Measurements from ENCODE around the gene C10orf88. TPM values are rescaled to one million over a fixed set of nuclear protein-coding genes. Genes with fewer than 3 reads are reported as not detected.

The C10orf88 gene
- total and polyA plus RNA-seq, 9 of the 15 experiments (the other 6 are each of a cell fraction or from before 2014, with no cell fraction given) = 2.5 to 9.6 (median 7.5) TPM

DNA sequence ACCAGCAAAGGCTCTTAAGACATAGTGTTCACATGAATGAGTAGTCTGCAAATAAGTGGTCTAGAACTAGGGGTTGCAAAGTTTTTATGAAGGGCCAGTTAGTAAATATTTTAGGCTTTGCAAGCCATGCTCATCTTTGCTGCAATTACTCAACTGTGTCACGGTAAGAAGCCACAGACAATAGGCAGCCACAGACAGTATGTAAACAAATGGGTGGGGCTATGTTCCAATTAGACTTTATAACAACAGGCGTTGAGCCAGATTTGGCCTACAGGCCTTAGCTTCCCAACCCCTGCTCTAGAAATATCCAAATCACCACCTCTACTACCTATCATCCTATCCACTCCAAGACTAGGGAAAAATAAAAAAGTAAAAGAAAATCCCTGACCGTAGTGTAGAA, 45.3 kb upstream of the C10orf88 start:
- ChIA-PET POLR2A (interaction anchor here (1.3 to 1.9 kb wide), 3 partner anchors 8 to 14 kb away, joined by 3 to 9 read pairs (median 7); partner anchors contain the start of gene ACADSB), CTCF (ENCODE audit: low intra/inter-chr PET ratio) (no interaction called here)
- Histone ChIP-seq H3K79me2 (ENCODE audit: control insufficient read depth, insufficient read depth, low read length) (peaks cover 47% of the 10 kb centered on the region), H3K4me3 (no peak overlapping the region), H4K20me1 (replicated peaks; ENCODE audit: control insufficient read depth, insufficient read depth, low read length) (no peaks in the 10 kb centered on the region), H3K9me3 (replicated peaks; ENCODE audit: control insufficient read depth, insufficient read depth, low read depth, low read length) (no peaks in the 10 kb centered on the region), H3K36me3 (ENCODE audit: control insufficient read depth, insufficient read depth, low read length) (peaks cover 43% of the 10 kb centered on the region), H3K9me1 (ENCODE audit: control insufficient read depth, insufficient read depth, low read length) (no peaks in the 10 kb centered on the region), H3K27me3 (ENCODE audit: control insufficient read depth in 2 of 2, insufficient read depth in 2 of 2, low read length in 2 of 2) (no peaks in the 10 kb centered on the region), H3K27ac (ENCODE audit: extremely low read depth, low read depth, low read length) (no peak overlapping the region), H2AFZ (ENCODE audit: low read depth, low read length) (no peak overlapping the region), H3K4me1 (replicated peaks in 1 of 2; ENCODE audit: control insufficient read depth in 2 of 2, insufficient read depth in 2 of 2, low read length in 2 of 2) (peaks cover 0 to 3% of the 10 kb centered on the region in 2 experiments; a peak in 2 of 5 replicates), H3K4me2 (ENCODE audit: insufficient read depth, low read length) (no peak overlapping the region), H3K9ac (ENCODE audit: insufficient read depth in 1 of 2, low read depth in 2 of 2, low read length in 2 of 2) (no peak overlapping the region)
- TF ChIP-seq, protein P1, sequence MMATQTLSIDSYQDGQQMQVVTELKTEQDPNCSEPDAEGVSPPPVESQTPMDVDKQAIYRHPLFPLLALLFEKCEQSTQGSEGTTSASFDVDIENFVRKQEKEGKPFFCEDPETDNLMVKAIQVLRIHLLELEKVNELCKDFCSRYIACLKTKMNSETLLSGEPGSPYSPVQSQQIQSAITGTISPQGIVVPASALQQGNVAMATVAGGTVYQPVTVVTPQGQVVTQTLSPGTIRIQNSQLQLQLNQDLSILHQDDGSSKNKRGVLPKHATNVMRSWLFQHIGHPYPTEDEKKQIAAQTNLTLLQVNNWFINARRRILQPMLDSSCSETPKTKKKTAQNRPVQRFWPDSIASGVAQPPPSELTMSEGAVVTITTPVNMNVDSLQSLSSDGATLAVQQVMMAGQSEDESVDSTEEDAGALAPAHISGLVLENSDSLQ (IDR thresholded peaks at IDR 0.05) = no peak
- TF ChIP-seq HBP1 (CRISPR knock-in tag; IDR thresholded peaks at IDR 0.05) (no peak), TCF7L2 (IDR thresholded peaks at IDR 0.05; ENCODE audit: low read depth, low read length) (no peak), ZNF830 (CRISPR knock-in tag; IDR thresholded peaks at IDR 0.05) (no peak), ILK (tag; IDR thresholded peaks at IDR 0.05; ENCODE audit: borderline replicate concordance, low read depth) (no peak)
- ATAC-seq (no peak), FAIRE-seq (no peak), DNase-seq (ENCODE audit: extremely low read depth in 1 of 4, low spot score in 3 of 4) (no peak)
- no TSS peak for BruUV-seq (replicated peaks)
- intact Hi-C loops (cut with micrococcal nuclease) (no loop called here), in situ Hi-C loops (cut with MboI) (no loop called here)
- 62% methylated on average over 3 of the region's 3 CpGs for WGBS (ENCODE audit: insufficient coverage, low coverage, missing lambda C conversion rate)
